ENCODE results near the gene CD63. TPM values are rescaled to one million over a fixed set of nuclear protein-coding genes. Genes with fewer than 3 reads are reported as not detected.

The CD63 gene
- polyA plus RNA-seq, 1 experiment, result 1,955 TPM

DNA sequence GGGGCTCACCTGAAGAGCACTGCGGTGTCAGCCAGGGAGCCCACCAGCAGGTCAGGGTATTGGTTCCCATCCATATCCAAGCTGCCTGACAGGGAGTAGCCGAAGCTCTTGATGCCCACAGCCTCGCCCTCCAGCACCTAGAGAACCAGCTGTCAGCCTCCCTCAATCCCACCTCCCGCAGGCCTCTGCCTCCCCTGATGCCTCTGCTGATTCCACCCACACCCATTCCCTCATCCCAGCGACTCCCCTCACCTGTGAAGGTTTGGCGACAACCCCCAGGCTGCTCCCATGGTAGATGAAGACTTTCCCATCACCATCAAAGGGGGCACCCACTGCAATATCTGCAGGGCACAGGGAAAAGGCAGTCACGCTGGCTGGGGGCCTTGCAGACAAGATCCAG lies 31.1 kb downstream of the CD63 start:
- no peak overlapping the region for H3K27ac ChIP-seq (ENCODE audit: low read depth, low read length)
- ChIA-PET POLR2A (no interaction called here), CTCF (no interaction called here)
- no peak overlapping the region for H3K4me3 ChIP-seq (ENCODE audit: low read depth, low read length)
- H3K27me3 ChIP-seq (ENCODE audit: control insufficient read depth, insufficient read depth, low read length), result peaks cover 2% of the 10 kb centered on the region
- no peaks in the 10 kb centered on the region for H3K9me3 ChIP-seq (ENCODE audit: control insufficient read depth, insufficient read depth, low read length)
- no peak for DNase-seq (ENCODE audit: low read depth, low spot score)
- TF ChIP-seq, protein P1, sequence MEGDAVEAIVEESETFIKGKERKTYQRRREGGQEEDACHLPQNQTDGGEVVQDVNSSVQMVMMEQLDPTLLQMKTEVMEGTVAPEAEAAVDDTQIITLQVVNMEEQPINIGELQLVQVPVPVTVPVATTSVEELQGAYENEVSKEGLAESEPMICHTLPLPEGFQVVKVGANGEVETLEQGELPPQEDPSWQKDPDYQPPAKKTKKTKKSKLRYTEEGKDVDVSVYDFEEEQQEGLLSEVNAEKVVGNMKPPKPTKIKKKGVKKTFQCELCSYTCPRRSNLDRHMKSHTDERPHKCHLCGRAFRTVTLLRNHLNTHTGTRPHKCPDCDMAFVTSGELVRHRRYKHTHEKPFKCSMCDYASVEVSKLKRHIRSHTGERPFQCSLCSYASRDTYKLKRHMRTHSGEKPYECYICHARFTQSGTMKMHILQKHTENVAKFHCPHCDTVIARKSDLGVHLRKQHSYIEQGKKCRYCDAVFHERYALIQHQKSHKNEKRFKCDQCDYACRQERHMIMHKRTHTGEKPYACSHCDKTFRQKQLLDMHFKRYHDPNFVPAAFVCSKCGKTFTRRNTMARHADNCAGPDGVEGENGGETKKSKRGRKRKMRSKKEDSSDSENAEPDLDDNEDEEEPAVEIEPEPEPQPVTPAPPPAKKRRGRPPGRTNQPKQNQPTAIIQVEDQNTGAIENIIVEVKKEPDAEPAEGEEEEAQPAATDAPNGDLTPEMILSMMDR (IDR thresholded peaks at IDR 0.05; ENCODE audit: low read depth, low read length), result no peak

DNA sequence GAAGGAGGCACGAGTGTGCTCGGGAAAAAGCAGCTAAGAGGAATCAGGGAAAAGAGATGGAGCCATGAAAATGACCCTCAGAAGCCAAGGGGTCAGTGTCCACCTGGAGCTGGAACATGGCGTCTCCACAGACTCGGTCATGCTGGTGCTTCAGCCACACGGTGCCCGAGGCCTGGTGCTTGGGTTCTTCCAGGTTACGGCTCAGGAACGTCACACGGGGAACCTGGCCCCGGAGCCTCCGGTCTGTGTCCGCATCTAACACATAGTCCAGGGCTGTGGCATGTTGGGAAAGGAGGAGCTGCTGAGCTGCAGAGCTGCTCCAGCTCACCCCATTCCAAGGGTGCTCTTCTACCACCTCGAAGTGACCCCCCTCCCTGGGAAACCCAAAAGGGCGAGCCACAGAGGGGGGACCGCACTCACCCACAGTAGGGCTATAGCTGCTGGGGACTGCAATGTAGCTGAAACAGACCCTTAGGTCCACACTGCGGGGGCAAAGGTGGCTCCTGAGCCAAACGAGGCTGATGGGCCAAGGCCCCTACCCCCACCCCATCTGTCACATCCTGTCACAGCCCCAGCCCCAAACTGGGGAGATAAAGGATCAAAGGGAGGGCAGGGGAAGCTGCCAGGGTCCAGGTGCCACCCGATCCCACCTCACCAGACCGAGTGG lies 31.9 kb downstream of the CD63 start:
- Histone ChIP-seq H3K4me3 (ENCODE audit: low read depth, low read length) (no peak overlapping the region), H3K9me3 (ENCODE audit: control insufficient read depth, insufficient read depth, low read length) (no peaks in the 10 kb centered on the region), H3K27ac (ENCODE audit: low read depth, low read length) (no peak overlapping the region), H3K27me3 (ENCODE audit: control insufficient read depth, insufficient read depth, low read length) (peaks cover 2% of the 10 kb centered on the region)
- ChIA-PET CTCF (interaction anchor here (1.1 to 1.4 kb wide), 3 partner anchors 9 to 50 kb away, joined by 3 read pairs; a partner anchor contains a TSS), POLR2A (no interaction called here)
- DNase-seq (ENCODE audit: low read depth, low spot score), result no peak
- TF ChIP-seq, protein P1 (IDR thresholded peaks at IDR 0.05; ENCODE audit: low read depth, low read length), result no peak

DNA sequence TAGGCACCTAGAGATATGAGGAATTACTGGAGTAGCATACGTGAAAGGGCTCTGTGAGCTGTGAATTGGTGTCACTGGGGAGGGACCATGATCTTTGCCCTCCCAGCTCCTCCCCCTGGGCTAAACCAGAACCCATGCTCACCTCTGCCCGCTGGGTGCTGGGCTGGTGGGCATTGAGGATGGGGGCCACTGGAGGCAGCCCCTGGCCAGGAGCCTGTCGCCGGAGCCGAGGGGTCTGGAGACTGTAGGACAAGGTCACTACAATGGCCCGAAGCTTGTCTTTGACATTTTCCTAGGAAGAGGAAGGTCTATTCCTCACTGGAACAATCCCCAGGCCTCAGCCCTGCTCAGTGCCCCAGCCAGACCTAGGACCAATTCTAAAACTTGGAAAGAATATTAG lies 32.7 kb downstream of the CD63 start:
- ChIA-PET CTCF (interaction anchor here (0.5 to 1.4 kb wide), 4 partner anchors 10 to 49 kb away, joined by 3 to 4 read pairs (median 3); a partner anchor contains a TSS), POLR2A (no interaction called here)
- Histone ChIP-seq H3K27me3 (ENCODE audit: control insufficient read depth, insufficient read depth, low read length) (peaks cover 2% of the 10 kb centered on the region), H3K9me3 (ENCODE audit: control insufficient read depth, insufficient read depth, low read length) (no peaks in the 10 kb centered on the region), H3K27ac (ENCODE audit: low read depth, low read length) (no peak overlapping the region), H3K4me3 (ENCODE audit: low read depth, low read length) (no peak overlapping the region)
- no peak for DNase-seq (ENCODE audit: low read depth, low spot score)
- TF ChIP-seq, protein P1 (IDR thresholded peaks at IDR 0.05; ENCODE audit: low read depth, low read length), result no peak

DNA sequence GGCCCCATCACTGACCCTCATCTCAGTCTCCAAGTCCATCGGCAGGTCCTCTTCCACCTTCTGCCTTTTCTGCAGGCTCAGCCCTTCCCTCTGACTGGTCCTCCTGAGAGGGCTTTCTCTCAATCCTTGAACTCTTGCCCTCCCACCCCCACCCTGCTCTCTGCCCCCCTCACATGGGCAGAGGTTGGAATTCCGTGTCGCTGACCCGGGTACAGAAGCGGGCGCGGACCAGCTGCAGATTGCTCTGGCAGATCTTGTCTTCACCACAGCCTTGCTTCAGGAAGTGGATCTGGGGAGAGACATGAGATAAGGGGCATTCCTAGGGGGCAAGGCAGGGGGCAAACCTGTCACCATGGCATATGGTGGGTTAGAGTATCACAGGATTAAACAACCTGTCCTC lies 33.5 kb downstream of the CD63 start:
- Histone ChIP-seq H3K27me3 (ENCODE audit: control insufficient read depth, insufficient read depth, low read length) (peaks cover 2% of the 10 kb centered on the region), H3K4me3 (ENCODE audit: low read depth, low read length) (no peak overlapping the region), H3K9me3 (ENCODE audit: control insufficient read depth, insufficient read depth, low read length) (no peaks in the 10 kb centered on the region), H3K27ac (ENCODE audit: low read depth, low read length) (no peak overlapping the region)
- DNase-seq (ENCODE audit: low read depth, low spot score), result no peak
- ChIA-PET CTCF (interaction anchor here (0.5 kb wide), 1 partner anchor 42 kb away, joined by 4 read pairs; no protein-coding TSS in a partner anchor), POLR2A (no interaction called here)
- TF ChIP-seq, protein P1 (IDR thresholded peaks at IDR 0.05; ENCODE audit: low read depth, low read length), result no peak

DNA sequence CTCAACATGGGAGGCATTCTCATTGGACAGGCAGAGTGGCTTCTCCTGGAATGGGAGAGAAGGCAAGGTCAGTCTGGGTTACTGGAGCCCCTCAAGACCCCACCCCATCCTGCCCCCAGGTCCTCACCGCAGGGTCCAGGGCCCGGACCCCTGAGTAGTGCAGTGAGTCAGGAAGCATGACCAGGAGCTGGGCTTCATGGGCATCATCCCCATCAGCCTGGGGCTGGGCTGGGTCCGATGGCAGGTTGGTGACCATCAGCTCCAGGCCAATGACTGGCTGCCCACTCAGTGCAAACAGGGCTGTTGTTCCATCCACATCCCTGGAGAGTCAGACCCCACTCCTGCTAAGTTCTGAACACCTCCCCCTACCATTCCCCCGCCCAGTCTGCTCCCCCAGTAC lies 34.2 kb downstream of the CD63 start:
- H3K27ac ChIP-seq (ENCODE audit: low read depth, low read length), result no peak overlapping the region
- H3K9me3 ChIP-seq (ENCODE audit: control insufficient read depth, insufficient read depth, low read length), result no peaks in the 10 kb centered on the region
- H3K27me3 ChIP-seq (ENCODE audit: control insufficient read depth, insufficient read depth, low read length), result peaks cover 2% of the 10 kb centered on the region
- DNase-seq (ENCODE audit: low read depth, low spot score), result no peak
- no peak overlapping the region for H3K4me3 ChIP-seq (ENCODE audit: low read depth, low read length)
- TF ChIP-seq, protein P1 (IDR thresholded peaks at IDR 0.05; ENCODE audit: low read depth, low read length), result no peak
- CTCF ChIA-PET, result no interaction called here
- POLR2A ChIA-PET, result no interaction called here

Data from AG04450 (cell line).